ENCODE results near the gene GALNT9. TPM values are rescaled to one million over a fixed set of nuclear protein-coding genes. Genes with fewer than 3 reads are reported as not detected.

The GALNT9 gene
- total and polyA plus RNA-seq, 5 donors from 2014 or later, result 0.37 to 0.69 (median 0.64) TPM; not detected in 2

DNA sequence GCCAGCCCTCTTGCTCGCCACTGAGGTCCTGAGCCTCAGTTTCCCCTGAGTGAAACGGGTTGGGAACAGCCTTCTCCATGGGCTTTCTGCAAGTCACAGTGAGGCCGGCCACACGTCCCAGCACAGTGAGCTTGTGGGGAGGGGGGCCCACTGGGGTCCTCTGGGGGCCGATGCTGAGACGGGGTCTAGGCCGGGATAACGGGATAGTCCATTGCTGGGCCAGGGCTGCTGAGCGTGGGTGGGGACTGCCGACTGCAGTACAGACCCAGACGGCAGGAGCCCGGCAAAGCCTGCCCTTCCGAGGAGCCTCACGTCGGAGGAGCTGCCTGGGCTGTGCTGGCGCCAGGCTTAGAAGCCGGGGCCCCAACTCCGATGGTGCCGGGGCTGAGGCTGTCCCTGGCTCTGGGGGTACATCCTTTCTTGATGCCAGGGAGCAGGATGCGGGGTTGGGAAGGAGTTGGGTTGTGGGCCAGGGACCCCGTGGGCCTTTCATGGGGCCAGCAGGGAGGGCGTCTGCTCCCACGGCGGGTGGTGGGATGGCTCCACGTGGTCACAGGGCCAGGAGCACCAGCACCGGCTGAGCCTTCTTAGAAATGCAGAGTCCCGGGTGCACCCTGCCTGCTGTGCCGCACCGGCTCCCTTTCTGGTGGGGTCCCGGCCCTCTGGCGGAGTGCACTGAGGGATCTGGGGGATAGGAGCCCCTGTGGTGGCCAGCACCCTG, 160.9 kb downstream of the GALNT9 start:
- Mint-ChIP-seq H3K9me3 (no peaks in the 10 kb centered on the region), H3K4me3 (no peak overlapping the region), H3K4me1 (peaks cover 4 to 18% (median 6%) of the 10 kb centered on the region in 4 donors), H3K27ac (no peak overlapping the region), H3K36me3 (no peaks in the 10 kb centered on the region), H3K27me3 (no peaks in the 10 kb centered on the region)
- no peaks in the 10 kb centered on the region for H3K36me3 ChIP-seq (ENCODE audit: control insufficient read depth, insufficient read depth, low read length)
- no peaks in the 10 kb centered on the region for H3K27me3 ChIP-seq (ENCODE audit: control insufficient read depth, insufficient read depth, low read length)
- H3K27ac ChIP-seq (ENCODE audit: insufficient read depth, low read length, poor library complexity, severe bottlenecking), result no peak overlapping the region
- ATAC-seq (ENCODE audit: low read depth in 2 of 2), result no peak
- no peak for DNase-seq
- H3K4me3 ChIP-seq (ENCODE audit: low read depth, low read length), result no peak overlapping the region
- H3K4me1 ChIP-seq (ENCODE audit: control insufficient read depth, insufficient read depth, low read length, poor library complexity, severe bottlenecking), result peaks cover 8% of the 10 kb centered on the region
- no peaks in the 10 kb centered on the region for H3K9me3 ChIP-seq (ENCODE audit: control insufficient read depth in 2 of 2, low read length in 2 of 2)

DNA sequence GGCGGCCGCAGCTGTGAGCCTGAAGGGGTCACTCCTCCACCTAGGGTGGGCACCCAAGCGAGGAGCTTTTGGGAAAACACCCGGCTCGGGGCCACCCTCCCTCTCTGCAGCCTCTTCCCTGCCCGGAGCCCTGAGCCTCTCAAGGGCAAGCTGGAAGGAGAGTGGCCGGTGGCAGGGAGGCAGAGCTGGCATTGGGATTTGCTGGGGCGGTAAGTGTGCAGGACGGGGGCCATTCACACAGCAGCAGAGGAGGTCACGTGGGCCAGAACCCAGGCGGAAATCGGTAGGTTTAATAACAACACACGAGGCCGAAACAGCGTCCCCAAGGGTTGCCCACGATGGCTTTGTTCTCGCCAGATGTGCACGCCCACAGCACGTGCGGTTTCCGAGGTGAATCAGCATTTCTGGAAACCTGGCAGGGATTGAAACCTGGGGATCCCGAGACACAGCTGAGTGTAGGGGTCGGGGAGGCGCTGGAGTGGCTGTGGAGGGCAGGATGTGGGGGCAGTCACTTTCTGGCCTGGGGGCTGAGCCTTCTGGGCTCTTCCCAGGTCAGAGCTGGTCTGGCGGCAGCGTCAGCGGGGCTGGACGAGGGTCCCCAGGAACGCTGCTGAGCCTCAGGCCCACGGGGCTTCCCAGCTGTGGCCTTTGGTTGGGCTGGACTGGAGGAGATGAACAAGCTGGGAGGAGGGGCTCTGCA, 161.6 kb downstream of the GALNT9 start:
- Histone ChIP-seq H3K4me3 (ENCODE audit: low read depth, low read length) (no peak overlapping the region), H3K9me3 (ENCODE audit: control insufficient read depth in 2 of 2, low read length in 2 of 2) (no peaks in the 10 kb centered on the region), H3K27ac (ENCODE audit: insufficient read depth, low read length, poor library complexity, severe bottlenecking) (no peak overlapping the region), H3K27me3 (ENCODE audit: control insufficient read depth, insufficient read depth, low read length) (no peaks in the 10 kb centered on the region), H3K36me3 (ENCODE audit: control insufficient read depth, insufficient read depth, low read length) (no peaks in the 10 kb centered on the region), H3K4me1 (ENCODE audit: control insufficient read depth, insufficient read depth, low read length, poor library complexity, severe bottlenecking) (peaks cover 12% of the 10 kb centered on the region)
- H3K36me3 Mint-ChIP-seq, result no peaks in the 10 kb centered on the region
- H3K4me3 Mint-ChIP-seq, result no peak overlapping the region
- DNase-seq (peak in 1 of 3 donors; percentile 33), ATAC-seq (ENCODE audit: low read depth in 2 of 2) (peak in 1 of 2 donors; percentile 18)
- no peaks in the 10 kb centered on the region for H3K9me3 Mint-ChIP-seq
- no peak overlapping the region for H3K27ac Mint-ChIP-seq
- no peaks in the 10 kb centered on the region for H3K27me3 Mint-ChIP-seq
- H3K4me1 Mint-ChIP-seq, result peaks cover 4 to 16% (median 4%) of the 10 kb centered on the region in 4 donors

DNA sequence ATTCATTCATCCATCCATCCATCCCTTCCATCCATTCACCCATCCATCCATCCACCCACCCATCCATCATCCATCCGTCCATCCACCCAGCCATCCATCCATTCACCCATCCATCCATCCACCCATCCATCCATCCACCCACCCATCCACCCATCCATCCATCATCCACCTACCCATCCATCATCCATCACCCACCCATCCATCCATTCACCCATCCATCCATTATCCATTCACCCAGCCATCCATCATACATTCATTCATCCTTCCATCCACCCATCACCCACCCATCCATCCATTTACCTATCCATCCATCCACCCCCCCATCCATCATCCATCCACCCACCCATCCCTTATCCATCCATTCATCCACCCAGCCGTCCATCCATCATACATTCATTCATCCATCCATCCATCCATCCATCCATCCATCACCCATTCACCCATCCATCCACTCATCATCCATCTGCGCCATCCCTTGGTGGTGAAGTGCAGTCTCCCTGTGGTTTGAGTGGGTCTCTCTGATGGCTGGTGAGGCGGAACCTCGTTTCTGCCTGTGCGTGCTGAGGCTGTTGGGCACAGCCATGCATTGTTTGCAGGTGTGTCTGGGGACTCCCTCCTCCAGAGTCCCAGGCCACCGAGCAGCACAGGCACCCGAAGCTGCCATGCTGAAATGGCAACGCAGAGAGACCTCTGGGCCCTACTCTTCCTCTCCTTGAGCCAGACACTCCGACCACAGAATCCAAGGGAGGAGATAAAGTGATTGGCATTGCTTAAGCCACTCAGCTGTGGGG, 162.4 kb downstream of the GALNT9 start:
- DNase-seq, result no peak
- H3K4me3 Mint-ChIP-seq, result no peak overlapping the region
- ATAC-seq (ENCODE audit: low read depth in 2 of 2), result no peak

DNA sequence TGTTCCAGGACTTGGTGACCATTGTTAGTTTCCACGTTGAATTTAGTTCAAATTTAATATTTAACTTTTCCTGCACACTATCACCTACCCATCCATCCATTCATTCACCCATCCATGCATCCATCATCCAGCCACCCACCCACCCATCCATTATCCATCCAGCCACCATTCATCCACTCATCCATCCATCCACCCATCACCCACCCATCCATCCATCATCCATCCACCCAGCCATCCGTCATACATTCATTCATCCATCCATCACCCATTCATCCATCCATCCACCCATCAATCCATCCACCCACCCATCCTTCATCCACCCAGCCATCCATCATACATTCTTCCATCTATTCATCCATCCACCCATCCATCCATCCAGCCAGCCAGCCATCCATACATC, 163.3 kb downstream of the GALNT9 start:
- no peak for ATAC-seq (ENCODE audit: low read depth in 2 of 2)
- Mint-ChIP-seq H3K4me3 (no peak overlapping the region), H3K4me1 (peaks cover 4 to 15% (median 4%) of the 10 kb centered on the region in 4 donors), H3K27me3 (no peaks in the 10 kb centered on the region), H3K9me3 (no peaks in the 10 kb centered on the region), H3K27ac (no peak overlapping the region), H3K36me3 (no peaks in the 10 kb centered on the region)
- Histone ChIP-seq H3K27me3 (ENCODE audit: control insufficient read depth, insufficient read depth, low read length) (no peaks in the 10 kb centered on the region), H3K9me3 (ENCODE audit: control insufficient read depth in 2 of 2, low read length in 2 of 2) (no peaks in the 10 kb centered on the region), H3K36me3 (ENCODE audit: control insufficient read depth, insufficient read depth, low read length) (no peaks in the 10 kb centered on the region), H3K27ac (ENCODE audit: insufficient read depth, low read length, poor library complexity, severe bottlenecking) (no peak overlapping the region), H3K4me3 (ENCODE audit: low read depth, low read length) (no peak overlapping the region), H3K4me1 (ENCODE audit: control insufficient read depth, insufficient read depth, low read length, poor library complexity, severe bottlenecking) (peaks cover 14% of the 10 kb centered on the region)
- no peak for DNase-seq

More for the DNA sequence above, 162.4 kb downstream of the GALNT9 start:
- H3K36me3 Mint-ChIP-seq, result no peaks in the 10 kb centered on the region
- Histone ChIP-seq H3K36me3 (ENCODE audit: control insufficient read depth, insufficient read depth, low read length) (no peaks in the 10 kb centered on the region), H3K4me1 (ENCODE audit: control insufficient read depth, insufficient read depth, low read length, poor library complexity, severe bottlenecking) (peaks cover 14% of the 10 kb centered on the region), H3K27me3 (ENCODE audit: control insufficient read depth, insufficient read depth, low read length) (no peaks in the 10 kb centered on the region), H3K9me3 (ENCODE audit: control insufficient read depth in 2 of 2, low read length in 2 of 2) (no peaks in the 10 kb centered on the region), H3K4me3 (ENCODE audit: low read depth, low read length) (no peak overlapping the region), H3K27ac (ENCODE audit: insufficient read depth, low read length, poor library complexity, severe bottlenecking) (no peak overlapping the region)
- H3K4me1 Mint-ChIP-seq, result peaks cover 4 to 15% (median 4%) of the 10 kb centered on the region in 4 donors
- no peaks in the 10 kb centered on the region for H3K9me3 Mint-ChIP-seq
- H3K27ac Mint-ChIP-seq, result no peak overlapping the region
- no peaks in the 10 kb centered on the region for H3K27me3 Mint-ChIP-seq

DNA sequence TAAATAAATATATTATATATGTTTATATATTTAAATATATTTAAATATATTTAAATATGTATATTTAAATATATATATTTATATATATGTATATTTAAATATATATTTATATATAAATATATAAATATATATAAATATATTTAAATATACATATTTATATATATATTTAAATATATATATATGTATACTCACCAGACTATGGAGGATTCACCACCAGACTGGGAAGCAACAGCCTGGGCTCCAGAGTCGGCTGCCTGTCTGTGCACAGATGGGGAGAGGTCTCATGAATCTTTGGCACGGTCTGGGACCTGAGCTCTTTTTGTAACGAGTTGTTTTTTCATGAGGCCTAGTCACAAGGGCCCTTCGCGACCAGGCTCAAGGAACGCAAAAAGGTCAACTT, 163.8 kb downstream of the GALNT9 start:
- no peaks in the 10 kb centered on the region for H3K27me3 ChIP-seq (ENCODE audit: control insufficient read depth, insufficient read depth, low read length)
- no peak for DNase-seq
- no peak overlapping the region for H3K4me3 ChIP-seq (ENCODE audit: low read depth, low read length)
- no peaks in the 10 kb centered on the region for H3K9me3 Mint-ChIP-seq
- no peaks in the 10 kb centered on the region for H3K36me3 ChIP-seq (ENCODE audit: control insufficient read depth, insufficient read depth, low read length)
- no peak overlapping the region for H3K27ac Mint-ChIP-seq
- H3K27ac ChIP-seq (ENCODE audit: insufficient read depth, low read length, poor library complexity, severe bottlenecking), result no peak overlapping the region
- no peaks in the 10 kb centered on the region for H3K9me3 ChIP-seq (ENCODE audit: control insufficient read depth in 2 of 2, low read length in 2 of 2)
- H3K4me1 ChIP-seq (ENCODE audit: control insufficient read depth, insufficient read depth, low read length, poor library complexity, severe bottlenecking), result peaks cover 14% of the 10 kb centered on the region
- H3K4me3 Mint-ChIP-seq, result no peak overlapping the region
- no peak for ATAC-seq (ENCODE audit: low read depth in 2 of 2)
- peaks cover 4 to 15% (median 4%) of the 10 kb centered on the region in 4 donors for H3K4me1 Mint-ChIP-seq
- no peaks in the 10 kb centered on the region for H3K27me3 Mint-ChIP-seq
- no peaks in the 10 kb centered on the region for H3K36me3 Mint-ChIP-seq

DNA sequence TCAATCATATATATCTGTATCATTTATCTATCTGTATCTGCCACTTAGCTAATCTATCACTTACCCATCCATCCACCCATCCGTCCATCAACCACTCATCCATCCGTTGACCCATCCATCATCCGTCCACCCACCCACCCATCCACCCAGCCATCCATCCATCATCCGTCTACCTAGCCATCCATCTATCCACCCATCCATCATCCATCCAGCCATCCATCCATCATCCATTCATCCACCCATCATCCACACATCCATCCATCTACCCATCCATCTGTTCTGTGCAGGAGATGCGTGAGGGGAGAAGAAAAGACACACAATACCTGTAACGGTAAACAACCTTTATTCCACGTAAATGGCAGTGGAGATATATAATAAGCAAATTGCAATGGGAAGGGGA, 165.0 kb downstream of the GALNT9 start:
- Mint-ChIP-seq H3K27me3 (no peaks in the 10 kb centered on the region), H3K36me3 (no peaks in the 10 kb centered on the region), H3K27ac (peak overlapping the region in 1 of 3 donors; percentile 82)

DNA sequence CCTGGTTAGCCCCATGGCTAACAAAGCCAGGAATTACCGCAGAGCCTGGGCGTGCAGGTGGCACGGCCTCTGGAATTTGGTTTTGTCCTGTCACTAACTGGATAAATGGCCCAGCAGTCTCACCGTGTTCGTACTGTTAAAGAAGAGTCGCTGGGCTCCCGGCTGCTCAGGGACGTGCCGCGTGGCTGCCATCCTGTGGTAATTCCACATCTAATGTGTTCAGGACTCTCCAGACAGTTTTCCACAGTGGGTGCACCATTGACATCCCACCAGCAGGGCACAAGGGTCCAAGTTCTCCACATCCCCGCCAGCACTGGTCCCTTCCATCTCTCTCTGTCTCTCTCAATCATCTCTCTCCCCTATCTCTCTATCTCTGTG, 165.5 kb downstream of the GALNT9 start:
- H3K4me1 ChIP-seq (ENCODE audit: control insufficient read depth, insufficient read depth, low read length, poor library complexity, severe bottlenecking), result peaks cover 14% of the 10 kb centered on the region
- H3K36me3 ChIP-seq (ENCODE audit: control insufficient read depth, insufficient read depth, low read length), result no peaks in the 10 kb centered on the region
- no peak overlapping the region for H3K4me3 ChIP-seq (ENCODE audit: low read depth, low read length)
- no peaks in the 10 kb centered on the region for H3K27me3 Mint-ChIP-seq
- no peak overlapping the region for H3K27ac ChIP-seq (ENCODE audit: insufficient read depth, low read length, poor library complexity, severe bottlenecking)
- H3K36me3 Mint-ChIP-seq, result no peaks in the 10 kb centered on the region
- peaks cover 4 to 12% (median 4%) of the 10 kb centered on the region in 4 donors for H3K4me1 Mint-ChIP-seq
- no peaks in the 10 kb centered on the region for H3K9me3 Mint-ChIP-seq
- H3K9me3 ChIP-seq (ENCODE audit: control insufficient read depth in 2 of 2, low read length in 2 of 2), result no peaks in the 10 kb centered on the region
- ATAC-seq (ENCODE audit: low read depth in 2 of 2), result no peak
- H3K27me3 ChIP-seq (ENCODE audit: control insufficient read depth, insufficient read depth, low read length), result no peaks in the 10 kb centered on the region
- H3K27ac Mint-ChIP-seq, result no peak overlapping the region
- DNase-seq, result no peak
- H3K4me3 Mint-ChIP-seq, result no peak overlapping the region

More for the DNA sequence above, 165.0 kb downstream of the GALNT9 start:
- Mint-ChIP-seq H3K4me3 (no peak overlapping the region), H3K4me1 (peaks cover 4 to 12% (median 4%) of the 10 kb centered on the region in 4 donors), H3K9me3 (no peaks in the 10 kb centered on the region)
- Histone ChIP-seq H3K4me1 (ENCODE audit: control insufficient read depth, insufficient read depth, low read length, poor library complexity, severe bottlenecking) (peaks cover 14% of the 10 kb centered on the region), H3K27me3 (ENCODE audit: control insufficient read depth, insufficient read depth, low read length) (no peaks in the 10 kb centered on the region), H3K36me3 (ENCODE audit: control insufficient read depth, insufficient read depth, low read length) (no peaks in the 10 kb centered on the region), H3K4me3 (ENCODE audit: low read depth, low read length) (no peak overlapping the region), H3K27ac (ENCODE audit: insufficient read depth, low read length, poor library complexity, severe bottlenecking) (no peak overlapping the region), H3K9me3 (ENCODE audit: control insufficient read depth in 2 of 2, low read length in 2 of 2) (no peaks in the 10 kb centered on the region)
- DNase-seq, result no peak
- ATAC-seq (ENCODE audit: low read depth in 2 of 2), result no peak
